Endothelial cell of hepatic sinusoid (primary cell): ENCODE measurements around the gene PRSS50.
"Not testable (repeated sequence)": the region's sequence is repeated elsewhere in the genome, so short reads cannot be mapped to it uniquely, and the experiment has no call there.

ENCODE experiments used
- in situ Hi-C: cut with HindIII; loops from 2 replicates; pipeline ENCODE4 v1.10.0; 2017; ENCODE audit warnings: low sequenced_read_pairs

The PRSS50 gene, protein sequence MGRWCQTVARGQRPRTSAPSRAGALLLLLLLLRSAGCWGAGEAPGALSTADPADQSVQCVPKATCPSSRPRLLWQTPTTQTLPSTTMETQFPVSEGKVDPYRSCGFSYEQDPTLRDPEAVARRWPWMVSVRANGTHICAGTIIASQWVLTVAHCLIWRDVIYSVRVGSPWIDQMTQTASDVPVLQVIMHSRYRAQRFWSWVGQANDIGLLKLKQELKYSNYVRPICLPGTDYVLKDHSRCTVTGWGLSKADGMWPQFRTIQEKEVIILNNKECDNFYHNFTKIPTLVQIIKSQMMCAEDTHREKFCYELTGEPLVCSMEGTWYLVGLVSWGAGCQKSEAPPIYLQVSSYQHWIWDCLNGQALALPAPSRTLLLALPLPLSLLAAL

DNA sequence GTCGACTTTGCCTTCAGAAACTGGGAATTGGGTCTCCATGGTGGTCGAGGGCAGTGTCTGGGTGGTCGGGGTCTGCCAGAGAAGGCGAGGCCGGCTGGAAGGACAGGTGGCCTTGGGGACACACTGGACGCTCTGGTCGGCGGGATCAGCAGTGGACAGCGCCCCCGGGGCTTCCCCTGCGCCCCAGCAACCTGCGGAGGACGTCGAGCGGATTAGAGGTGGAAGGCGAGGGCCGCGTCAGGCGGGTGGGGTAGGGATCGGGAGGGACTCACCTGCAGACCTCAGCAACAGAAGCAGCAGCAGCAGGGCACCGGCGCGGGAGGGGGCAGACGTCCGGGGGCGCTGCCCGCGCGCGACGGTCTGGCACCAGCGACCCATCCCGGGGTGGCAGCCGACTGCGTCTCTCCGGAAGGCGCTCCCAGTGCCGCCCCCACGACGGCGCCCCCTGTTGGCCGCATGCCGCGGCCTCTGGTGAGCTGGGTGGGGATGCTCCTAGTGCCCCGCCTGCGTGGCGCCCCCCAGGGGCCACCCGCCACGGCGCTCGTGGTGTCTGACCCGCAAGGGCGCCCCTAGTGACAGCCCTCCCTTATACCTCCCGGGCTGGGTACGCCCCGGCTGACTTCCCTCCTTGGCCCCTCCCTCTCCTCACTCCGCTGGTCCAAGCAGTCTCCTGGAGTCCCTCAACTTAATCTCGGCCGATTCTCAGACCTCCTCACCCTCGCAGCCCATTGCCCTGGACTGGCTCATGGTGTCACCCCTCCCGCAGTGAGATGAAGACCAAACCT, at the start of gene PRSS50:
Gene PRSS50, minus strand, starts transcription at position 423 of the 785 bp plus-strand sequence. Its CDS starts 45 bp downstream, at position 378.
- in situ Hi-C loops, result no loop called here

GRCh38 chr3:46764206-46764605, 46.5 kb upstream of the PRSS50 start:
- in situ Hi-C loops, result no loop called here

DNA sequence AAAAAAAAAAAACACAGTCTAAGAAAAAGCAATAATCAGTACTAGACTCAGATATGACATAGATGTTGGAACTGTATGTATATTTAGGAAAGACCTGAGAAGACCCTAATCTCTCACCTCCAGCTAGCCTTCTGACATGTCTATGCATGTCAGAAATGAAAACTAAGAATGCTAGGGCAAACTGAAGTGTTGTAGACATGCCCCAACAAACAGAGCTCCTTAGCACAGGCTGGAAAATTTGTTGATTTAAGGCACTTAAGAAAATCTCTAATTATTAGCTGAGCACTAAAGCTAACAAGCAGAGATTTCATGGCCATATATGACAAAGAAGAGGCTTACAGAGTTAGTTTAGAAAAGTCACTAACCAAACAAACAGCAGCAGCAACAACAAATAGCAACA, 45.5 kb upstream of the PRSS50 start:
- in situ Hi-C loops, result no loop called here

- in situ Hi-C loops, result no loop called here
These were observed 41.8 kb upstream of the PRSS50 start for GRCh38 chr3:46759239-46760167.

DNA sequence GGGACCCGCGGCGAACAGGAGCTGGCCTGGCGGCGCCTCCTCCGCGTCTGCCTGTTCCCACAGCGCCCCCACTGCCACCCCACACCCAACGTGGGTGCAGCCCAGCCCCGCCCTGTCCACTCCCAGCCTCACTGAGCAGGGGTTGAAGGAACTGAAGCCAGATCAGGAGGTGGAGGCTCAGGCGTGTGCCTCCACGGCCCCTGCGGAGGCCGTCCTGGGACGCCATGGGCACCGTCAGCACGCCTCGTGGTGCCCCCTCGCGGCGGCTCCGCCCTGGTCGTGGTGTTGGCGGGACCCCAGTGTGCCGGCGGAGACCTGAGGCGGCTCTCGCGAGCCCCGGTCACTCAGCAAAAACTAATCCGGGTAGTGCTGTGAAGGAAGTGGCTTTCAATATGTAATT, 39.0 kb upstream of the PRSS50 start:
- in situ Hi-C loops, result no loop called here

DNA sequence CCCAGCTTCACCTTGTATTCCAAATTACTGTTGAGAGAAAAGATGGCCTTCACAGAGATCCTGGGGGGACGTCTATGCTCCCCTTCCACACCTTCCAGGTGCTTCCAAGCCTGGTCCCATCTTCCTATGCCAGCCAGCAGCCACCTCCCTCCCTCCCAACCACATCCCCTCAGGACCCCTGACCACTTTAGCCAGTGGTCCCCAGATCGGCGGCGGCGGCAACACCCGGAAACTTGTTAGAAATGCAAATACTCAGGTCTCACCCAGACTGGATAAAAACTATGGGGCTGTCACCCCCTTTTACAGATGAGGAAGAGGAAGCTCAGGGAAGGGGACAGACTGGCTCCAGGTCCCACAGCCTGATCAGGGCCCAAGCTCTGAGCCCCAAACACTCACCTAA, 38.0 kb upstream of the PRSS50 start:
- in situ Hi-C loops, result no loop called here

DNA sequence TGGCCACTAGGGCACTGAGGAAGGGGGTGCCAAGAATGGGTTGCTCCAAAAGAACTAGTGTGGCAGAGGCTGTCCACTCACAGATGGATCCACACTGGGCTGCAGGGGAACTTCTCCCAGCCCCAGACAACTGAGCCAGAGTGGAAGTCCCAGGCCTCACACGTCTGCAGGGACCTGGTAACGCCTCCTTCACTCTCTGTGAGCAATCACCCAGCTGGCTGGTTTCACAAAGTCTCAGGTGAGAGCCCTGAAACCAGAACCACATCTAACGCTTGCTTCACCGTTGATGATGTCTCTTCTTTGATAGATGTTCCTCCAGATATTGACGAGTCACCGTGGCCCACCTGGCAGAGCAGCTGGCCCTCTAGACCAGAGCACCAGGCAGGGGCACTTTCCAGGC, 35.5 kb upstream of the PRSS50 start:
- in situ Hi-C loops, result not testable (repeated sequence)

GRCh38 chr3:46750555-46751038, 32.9 kb upstream of the PRSS50 start:
- in situ Hi-C loops, result no loop called here

- in situ Hi-C loops, result no loop called here
These were observed 31.5 kb upstream of the PRSS50 start for GRCh38 chr3:46749129-46749528.

GRCh38 chr3:46748170-46748569, 30.5 kb upstream of the PRSS50 start:
- in situ Hi-C loops, result no loop called here

DNA sequence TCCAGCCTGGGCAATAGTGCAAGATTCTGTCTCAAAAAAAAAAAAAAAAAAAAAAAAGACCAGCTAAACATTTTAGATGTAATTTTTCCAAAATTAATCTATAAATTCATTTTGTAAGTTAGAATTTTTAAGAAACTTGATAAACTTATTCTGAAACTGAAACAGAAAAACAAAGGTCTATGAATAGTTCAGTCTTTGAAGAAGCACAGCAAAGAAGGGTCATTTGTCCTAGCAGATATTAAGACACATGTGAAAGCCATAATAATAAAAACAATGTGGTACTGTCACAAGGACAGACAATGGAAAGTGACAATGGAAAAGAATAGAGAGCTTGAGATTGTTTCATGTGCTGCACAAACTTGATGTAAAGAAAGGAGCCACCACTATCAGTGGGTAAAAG, 29.0 kb upstream of the PRSS50 start:
- in situ Hi-C loops, result no loop called here

GRCh38 chr3:46742992-46743585, 25.4 kb upstream of the PRSS50 start:
- in situ Hi-C loops, result no loop called here

GRCh38 chr3:46739565-46739964, 21.9 kb upstream of the PRSS50 start:
- in situ Hi-C loops, result not testable (repeated sequence)

DNA sequence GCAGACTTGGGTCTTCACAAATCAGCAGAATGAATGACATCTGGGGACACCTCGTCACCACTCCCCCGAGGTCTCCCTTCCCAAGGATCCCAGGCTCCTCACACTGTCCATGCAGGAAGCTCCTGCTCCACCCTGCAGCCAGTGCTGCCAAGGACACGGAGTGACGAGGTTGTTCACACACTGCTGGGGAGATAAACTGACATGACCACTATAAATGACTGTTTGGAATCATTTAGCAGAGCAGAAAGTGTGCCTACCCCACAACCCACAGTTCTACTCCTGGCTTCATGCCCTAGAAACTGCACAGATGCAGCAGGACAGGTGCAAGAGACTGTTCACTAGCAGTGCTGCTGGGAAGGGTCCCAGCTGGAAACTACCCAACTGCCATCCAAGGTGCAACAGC, 19.7 kb upstream of the PRSS50 start:
- in situ Hi-C loops, result no loop called here

GRCh38 chr3:46736006-46736872, 18.6 kb upstream of the PRSS50 start:
- in situ Hi-C loops, result no loop called here

DNA sequence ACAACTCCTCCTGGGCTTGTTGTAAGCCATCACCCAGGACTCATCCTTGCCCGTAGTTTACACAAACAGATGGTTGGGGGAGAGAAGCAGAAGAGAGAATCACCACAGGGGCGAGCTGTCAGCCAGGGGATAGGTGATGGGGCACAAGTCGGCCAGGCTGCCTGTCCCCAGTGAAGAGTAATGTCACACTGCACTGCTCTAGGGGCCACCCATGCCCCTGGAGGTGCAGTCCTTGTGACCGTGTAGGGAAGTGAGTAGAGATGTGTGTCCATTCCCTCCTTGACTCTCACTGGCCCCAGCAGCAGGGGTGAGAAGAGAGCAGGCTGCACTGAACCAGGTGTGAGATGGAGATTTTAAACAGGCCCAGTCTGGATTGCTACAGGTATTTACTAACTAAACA, 17.1 kb upstream of the PRSS50 start:
- in situ Hi-C loops, result no loop called here

DNA sequence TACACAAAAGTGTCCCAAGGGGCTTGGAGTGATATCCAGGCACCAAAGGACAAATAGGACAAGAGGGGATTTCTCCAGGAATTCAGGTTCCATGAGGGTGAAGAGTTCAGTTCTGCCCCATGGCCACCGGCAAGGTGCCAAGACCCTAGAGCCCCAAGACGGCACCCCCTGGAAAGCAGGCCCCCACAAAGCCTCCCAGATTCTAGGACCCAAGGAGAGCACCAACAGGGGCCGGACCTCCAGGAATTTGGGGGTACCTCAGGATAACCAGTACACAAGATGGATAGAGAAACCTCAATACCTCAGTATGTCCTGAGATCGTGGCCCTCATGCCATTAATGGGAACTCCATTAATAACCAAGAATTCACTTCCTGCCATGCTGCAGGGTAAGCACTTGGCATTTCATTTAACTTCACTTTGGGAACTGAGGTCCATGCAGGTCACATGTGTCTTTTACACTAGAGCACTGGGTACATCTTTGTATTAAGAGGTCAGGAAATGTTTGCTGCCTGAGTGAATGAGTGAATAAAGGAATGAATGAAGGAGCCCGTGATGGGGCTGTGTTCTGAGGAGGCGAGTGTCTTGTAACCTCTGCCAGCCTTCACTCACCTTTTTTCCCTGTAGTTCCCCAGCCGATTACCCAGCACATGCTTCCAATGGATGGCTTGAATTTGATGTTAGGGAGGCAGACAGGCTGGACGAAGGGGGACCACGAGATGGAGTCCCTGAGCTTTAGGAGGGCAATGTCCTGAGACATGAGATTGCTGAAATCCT, 15.5 kb upstream of the PRSS50 start:
- in situ Hi-C loops, result no loop called here

DNA sequence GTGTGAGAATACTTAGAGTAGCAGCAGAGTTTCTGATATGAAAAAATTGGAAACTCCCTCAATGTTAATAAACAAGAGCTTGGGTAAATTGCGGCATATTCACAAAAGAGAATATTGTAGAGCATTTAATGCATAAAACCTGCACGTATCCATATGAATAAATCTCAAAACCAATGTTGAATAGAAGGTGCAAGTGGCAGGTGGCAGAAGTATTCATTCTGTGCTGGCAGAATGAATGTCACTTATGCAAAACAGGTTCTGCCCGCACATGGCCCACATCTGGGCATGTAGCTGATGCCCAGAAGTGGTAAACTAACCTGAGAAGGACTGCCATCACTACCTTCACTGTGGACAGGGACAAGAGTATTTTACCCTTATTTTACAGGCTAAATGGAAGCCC, 14.1 kb upstream of the PRSS50 start:
- in situ Hi-C loops, result no loop called here

GRCh38 chr3:46730819-46731218, 13.2 kb upstream of the PRSS50 start:
- in situ Hi-C loops, result no loop called here
